ENCODE measurements around the gene BRMS1L. TPM values are rescaled to one million over a fixed set of nuclear protein-coding genes. Genes with fewer than 3 reads are reported as not detected.
"Not testable (repeated sequence)": the region's sequence is repeated elsewhere in the genome, so short reads cannot be mapped to it uniquely, and the experiment has no call there.

Gene BRMS1L, protein sequence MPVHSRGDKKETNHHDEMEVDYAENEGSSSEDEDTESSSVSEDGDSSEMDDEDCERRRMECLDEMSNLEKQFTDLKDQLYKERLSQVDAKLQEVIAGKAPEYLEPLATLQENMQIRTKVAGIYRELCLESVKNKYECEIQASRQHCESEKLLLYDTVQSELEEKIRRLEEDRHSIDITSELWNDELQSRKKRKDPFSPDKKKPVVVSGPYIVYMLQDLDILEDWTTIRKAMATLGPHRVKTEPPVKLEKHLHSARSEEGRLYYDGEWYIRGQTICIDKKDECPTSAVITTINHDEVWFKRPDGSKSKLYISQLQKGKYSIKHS
- 1 to 10 TPM; 5.4 to 7.7 TPM for total RNA-seq

DNA sequence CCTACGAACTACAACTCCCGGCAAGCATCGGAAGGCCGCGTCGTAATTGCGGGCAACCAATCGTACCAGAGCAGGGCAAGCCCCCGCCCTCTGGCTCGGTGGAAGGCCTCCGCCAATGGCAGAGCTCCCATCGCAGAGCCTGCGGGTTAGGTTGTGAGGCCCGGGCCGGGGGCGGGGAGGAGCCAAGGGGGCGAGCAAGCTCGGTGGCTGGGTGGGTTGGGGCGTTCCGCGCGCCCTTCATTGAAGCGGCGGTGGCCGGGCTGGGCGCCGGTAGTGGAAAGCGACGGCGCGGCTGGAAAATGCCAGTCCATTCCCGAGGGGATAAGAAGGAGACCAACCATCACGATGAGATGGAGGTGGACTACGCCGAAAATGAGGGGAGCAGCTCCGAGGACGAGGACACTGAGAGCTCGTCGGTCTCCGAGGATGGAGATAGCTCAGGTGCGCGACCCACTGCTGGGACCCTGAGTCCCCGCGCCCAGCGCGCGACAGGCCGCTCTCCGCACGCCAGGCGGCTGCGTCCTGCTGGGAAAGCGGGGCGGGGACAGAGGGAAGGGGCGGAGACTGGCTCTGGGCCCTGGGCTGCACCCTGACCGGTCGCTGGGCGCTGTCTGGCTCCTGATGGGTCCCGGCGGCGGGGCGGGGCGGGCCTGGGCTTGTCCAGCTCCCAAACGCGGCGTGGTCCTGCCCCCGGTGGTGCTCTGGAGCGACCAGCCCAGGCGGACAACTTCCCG lies at the start of gene BRMS1L:
BRMS1L (plus strand) TSS at position 121 of the 734 bp plus-strand sequence; CDS start at position 300, 179 bp downstream.
- H3K4me3 Mint-ChIP-seq: peak within 1 kb of the TSS; percentile 91
- peak within 1 kb of the TSS; percentile 82 for H3K27ac Mint-ChIP-seq
- ATAC-seq (replicated peaks): peak; percentile 97
- H3K27me3 Mint-ChIP-seq: no peaks in the 10 kb centered on the region
- H3K4me1 Mint-ChIP-seq: peaks cover 9% of the 10 kb centered on the region
- no peaks in the 10 kb centered on the region for H3K9me3 Mint-ChIP-seq
- peaks cover 3% of the 10 kb centered on the region for H3K36me3 Mint-ChIP-seq (ENCODE audit: low read depth)

DNA sequence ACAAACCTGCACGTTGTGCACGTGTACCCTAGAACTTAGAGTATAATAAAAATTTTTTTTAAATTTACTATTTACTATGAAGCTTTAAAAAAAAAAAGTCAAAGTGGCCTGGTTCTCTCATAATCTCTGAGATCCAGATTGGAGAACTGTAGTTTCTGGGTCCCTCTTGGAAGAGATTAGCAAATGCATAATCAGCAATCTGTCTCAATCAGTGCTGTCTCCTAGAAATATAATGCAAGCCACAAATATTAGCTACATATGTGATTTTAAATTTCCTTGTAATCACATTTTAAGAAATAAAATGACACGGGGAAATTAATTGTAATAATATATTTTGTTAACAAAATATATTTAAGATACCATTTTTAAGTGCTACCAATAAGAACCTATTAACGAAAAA lies 49.3 kb upstream of the BRMS1L start:
- ATAC-seq (replicated peaks): no peak
- H3K4me3 Mint-ChIP-seq: no peak overlapping the region
- no peak overlapping the region for H3K27ac Mint-ChIP-seq
- no peaks in the 10 kb centered on the region for H3K9me3 Mint-ChIP-seq
- H3K4me1 Mint-ChIP-seq: peaks cover 4% of the 10 kb centered on the region
- H3K27me3 Mint-ChIP-seq: no peaks in the 10 kb centered on the region
- H3K36me3 Mint-ChIP-seq (ENCODE audit: low read depth): peaks cover 23% of the 10 kb centered on the region

DNA sequence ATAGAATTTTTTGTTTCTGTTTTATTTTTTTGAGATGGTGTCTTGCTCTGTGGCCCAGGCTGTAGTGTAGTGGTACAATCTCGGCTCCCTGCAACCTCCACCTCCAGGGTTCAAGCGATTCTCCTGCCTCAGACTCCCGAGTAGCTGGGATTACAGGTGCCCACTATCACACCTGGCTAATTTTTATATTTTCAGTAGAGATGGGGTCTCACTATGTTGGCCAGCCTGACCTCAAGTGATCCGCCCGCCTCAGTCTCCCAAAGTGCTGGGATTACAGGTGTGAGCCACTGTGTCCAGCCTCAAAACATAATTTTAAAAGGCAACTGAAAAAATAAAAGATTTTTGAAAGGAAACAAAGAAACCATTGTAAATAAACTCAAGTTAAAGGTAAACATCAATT lies 48.6 kb upstream of the BRMS1L start:
- not testable (repeated sequence) for H3K4me1 Mint-ChIP-seq; H3K4me3 Mint-ChIP-seq; H3K27ac Mint-ChIP-seq; H3K27me3 Mint-ChIP-seq; H3K9me3 Mint-ChIP-seq; ATAC-seq (replicated peaks)
- peaks cover 23% of the 10 kb centered on the region for H3K36me3 Mint-ChIP-seq (ENCODE audit: low read depth)

DNA sequence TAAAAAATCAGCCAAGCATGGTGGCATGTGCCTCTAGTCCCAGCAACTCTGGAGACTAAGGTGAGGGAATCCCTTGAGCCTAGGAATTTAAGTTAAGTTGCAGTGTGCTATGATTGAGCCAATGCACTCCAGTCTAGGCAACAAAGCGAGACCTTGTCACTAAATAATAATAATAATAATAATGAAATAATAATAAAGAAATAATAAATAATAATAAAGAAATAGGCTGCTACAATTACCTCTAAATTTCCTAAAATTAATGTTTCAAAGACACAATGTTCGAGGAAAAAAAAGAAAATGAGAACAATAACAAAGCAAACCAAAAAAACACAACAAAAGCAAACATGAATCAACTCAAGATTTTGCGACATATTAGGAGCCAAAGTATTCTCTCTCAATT lies 46.8 kb upstream of the BRMS1L start:
- no peak overlapping the region for H3K27ac Mint-ChIP-seq
- H3K36me3 Mint-ChIP-seq (ENCODE audit: low read depth): peaks cover 14% of the 10 kb centered on the region
- H3K27me3 Mint-ChIP-seq: no peaks in the 10 kb centered on the region
- ATAC-seq (replicated peaks): no peak
- no peaks in the 10 kb centered on the region for H3K9me3 Mint-ChIP-seq
- H3K4me1 Mint-ChIP-seq: peaks cover 7% of the 10 kb centered on the region
- no peak overlapping the region for H3K4me3 Mint-ChIP-seq

DNA sequence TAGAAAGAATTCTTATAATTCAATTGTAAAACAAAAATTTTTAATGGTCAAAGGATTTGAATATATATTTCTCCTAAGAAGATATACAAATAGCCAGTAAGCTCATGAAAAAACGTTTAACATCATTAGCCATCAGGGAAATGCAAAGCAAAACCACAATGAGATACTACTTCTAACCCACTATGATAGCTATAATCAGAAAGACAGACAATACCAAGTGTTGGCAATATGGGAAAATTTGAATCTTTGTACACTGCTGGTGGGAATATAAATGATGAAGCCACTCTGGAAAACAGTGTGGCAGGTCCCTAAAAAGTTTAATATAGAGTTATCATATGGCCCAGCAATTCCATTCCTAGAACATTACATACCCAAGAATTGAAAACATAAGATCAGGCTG lies 42.4 kb upstream of the BRMS1L start:
- no peaks in the 10 kb centered on the region for H3K9me3 Mint-ChIP-seq
- peaks cover 24% of the 10 kb centered on the region for H3K4me1 Mint-ChIP-seq
- H3K27ac Mint-ChIP-seq: no peak overlapping the region
- H3K36me3 Mint-ChIP-seq (ENCODE audit: low read depth): no peaks in the 10 kb centered on the region
- H3K27me3 Mint-ChIP-seq: no peaks in the 10 kb centered on the region
- H3K4me3 Mint-ChIP-seq: no peak overlapping the region
- ATAC-seq (replicated peaks): no peak

DNA sequence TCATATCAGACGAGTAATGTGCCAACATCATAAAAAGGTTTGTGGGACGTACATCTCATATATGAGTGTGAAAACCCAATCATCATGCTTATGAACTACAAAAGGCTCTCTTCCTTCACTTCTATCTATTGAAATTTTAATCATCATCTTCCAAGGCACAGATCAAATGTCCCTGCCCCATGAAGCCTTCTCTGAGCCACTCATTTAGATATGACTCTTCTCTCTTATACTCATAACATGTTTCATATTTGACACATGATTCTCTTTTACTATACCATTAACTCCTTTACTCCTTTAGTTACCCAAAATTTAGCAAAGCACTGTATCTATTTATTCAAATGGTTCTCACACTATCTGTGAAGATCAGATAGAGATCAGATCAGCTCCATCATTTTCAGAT lies 39.3 kb upstream of the BRMS1L start:
- peaks cover 19% of the 10 kb centered on the region for H3K36me3 Mint-ChIP-seq (ENCODE audit: low read depth)
- H3K27ac Mint-ChIP-seq: peak overlapping the region; percentile 1
- no peaks in the 10 kb centered on the region for H3K27me3 Mint-ChIP-seq
- no peaks in the 10 kb centered on the region for H3K9me3 Mint-ChIP-seq
- peaks cover 35% of the 10 kb centered on the region for H3K4me1 Mint-ChIP-seq
- H3K4me3 Mint-ChIP-seq: no peak overlapping the region
- ATAC-seq (replicated peaks): peak; percentile 91

DNA sequence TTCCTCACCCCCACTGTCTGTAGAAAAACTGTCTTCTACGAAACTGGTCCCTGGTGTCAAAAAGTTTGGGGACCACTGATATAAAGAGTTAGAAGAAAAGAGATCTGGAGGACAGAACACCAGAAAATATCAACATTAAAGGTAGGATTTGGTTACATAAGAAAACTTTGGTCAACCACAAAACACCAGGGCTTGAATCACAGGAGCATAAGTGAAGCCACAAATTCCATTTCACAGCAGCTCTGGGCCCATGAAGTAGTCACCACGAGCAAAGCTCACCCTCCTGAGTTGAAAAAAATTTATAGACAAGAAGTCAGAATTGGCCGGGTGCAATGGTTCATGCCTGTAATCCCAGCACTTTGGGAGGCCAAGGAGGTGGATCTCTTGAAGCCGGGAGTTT lies 36.5 kb upstream of the BRMS1L start:
- peaks cover 25% of the 10 kb centered on the region for H3K4me1 Mint-ChIP-seq
- no peaks in the 10 kb centered on the region for H3K27me3 Mint-ChIP-seq
- H3K9me3 Mint-ChIP-seq: no peaks in the 10 kb centered on the region
- H3K4me3 Mint-ChIP-seq: no peak overlapping the region
- no peak overlapping the region for H3K27ac Mint-ChIP-seq
- H3K36me3 Mint-ChIP-seq (ENCODE audit: low read depth): peaks cover 19% of the 10 kb centered on the region
- peak; percentile 69 for ATAC-seq (replicated peaks)

DNA sequence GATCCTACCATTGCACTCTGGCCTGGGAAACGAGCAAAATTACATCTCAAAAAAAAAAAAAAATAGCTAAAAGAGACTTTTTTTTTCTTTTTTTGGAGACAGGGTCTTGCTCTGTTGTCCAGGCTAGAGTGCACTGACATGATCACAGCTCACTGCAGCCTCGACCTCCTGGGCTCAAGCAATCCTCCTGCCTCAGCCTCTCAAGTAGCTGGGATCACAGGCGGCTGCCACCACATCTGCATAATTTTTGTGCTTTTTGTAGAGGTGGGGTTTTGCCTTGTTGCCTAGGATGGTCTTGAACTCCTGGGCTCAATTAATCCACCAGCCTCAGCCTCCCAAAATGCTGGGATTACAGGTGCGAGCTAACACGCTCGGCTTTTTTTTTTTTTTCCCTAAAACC lies 28.3 kb upstream of the BRMS1L start:
- H3K4me1 Mint-ChIP-seq: peaks cover 24% of the 10 kb centered on the region
- H3K9me3 Mint-ChIP-seq: no peaks in the 10 kb centered on the region
- no peak for ATAC-seq (replicated peaks)
- H3K36me3 Mint-ChIP-seq (ENCODE audit: low read depth): peaks cover 8% of the 10 kb centered on the region
- no peaks in the 10 kb centered on the region for H3K27me3 Mint-ChIP-seq
- H3K27ac Mint-ChIP-seq: no peak overlapping the region
- H3K4me3 Mint-ChIP-seq: no peak overlapping the region

DNA sequence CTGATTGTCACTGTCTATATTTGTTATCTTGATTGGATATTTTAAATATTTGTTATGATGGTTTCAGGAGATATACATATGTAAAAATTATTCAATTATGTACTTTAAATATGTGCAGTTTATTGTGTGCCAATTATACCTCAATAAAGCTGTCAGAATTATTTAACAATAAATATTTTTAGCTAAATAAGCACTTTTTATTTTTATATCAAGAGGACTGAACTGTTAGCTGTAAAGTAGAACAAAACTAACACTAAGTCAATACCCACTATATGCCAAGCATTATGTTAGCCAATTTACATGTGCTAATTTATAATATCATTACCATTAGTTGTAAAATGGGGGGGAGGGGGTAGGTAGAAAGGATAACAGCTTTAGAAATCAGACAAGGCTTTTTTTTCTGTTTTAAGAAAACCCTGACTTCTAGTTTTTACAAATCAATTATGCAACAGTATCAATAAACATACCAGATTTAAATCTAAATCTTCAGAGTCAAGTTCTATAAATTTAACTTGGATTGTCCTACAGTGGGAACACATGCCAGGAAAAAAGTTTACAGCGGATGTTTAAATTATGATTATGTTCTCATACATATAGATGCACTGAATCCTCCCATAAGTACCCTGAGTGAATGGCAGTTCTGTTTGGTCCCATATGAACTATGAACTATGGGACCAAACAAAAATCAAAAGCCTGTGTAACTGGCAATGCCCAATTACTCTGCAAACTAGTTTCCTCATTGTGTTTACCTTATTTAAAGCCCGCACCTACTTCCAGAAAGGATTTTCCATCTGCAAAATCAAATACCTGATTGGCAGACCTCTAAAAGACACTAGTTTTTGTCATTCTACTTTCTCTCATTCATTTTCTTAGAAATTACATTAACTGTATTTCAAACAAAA lies 19.9 kb upstream of the BRMS1L start:
- Mint-ChIP-seq H3K9me3 (no peaks in the 10 kb centered on the region), H3K27me3 (no peaks in the 10 kb centered on the region), H3K4me3 (peak overlapping the region; percentile 99), H3K4me1 (peaks cover 9% of the 10 kb centered on the region), H3K36me3 (ENCODE audit: low read depth) (peaks cover 22% of the 10 kb centered on the region), H3K27ac (peak overlapping the region; percentile 90)
- ATAC-seq (replicated peaks): no peak

DNA sequence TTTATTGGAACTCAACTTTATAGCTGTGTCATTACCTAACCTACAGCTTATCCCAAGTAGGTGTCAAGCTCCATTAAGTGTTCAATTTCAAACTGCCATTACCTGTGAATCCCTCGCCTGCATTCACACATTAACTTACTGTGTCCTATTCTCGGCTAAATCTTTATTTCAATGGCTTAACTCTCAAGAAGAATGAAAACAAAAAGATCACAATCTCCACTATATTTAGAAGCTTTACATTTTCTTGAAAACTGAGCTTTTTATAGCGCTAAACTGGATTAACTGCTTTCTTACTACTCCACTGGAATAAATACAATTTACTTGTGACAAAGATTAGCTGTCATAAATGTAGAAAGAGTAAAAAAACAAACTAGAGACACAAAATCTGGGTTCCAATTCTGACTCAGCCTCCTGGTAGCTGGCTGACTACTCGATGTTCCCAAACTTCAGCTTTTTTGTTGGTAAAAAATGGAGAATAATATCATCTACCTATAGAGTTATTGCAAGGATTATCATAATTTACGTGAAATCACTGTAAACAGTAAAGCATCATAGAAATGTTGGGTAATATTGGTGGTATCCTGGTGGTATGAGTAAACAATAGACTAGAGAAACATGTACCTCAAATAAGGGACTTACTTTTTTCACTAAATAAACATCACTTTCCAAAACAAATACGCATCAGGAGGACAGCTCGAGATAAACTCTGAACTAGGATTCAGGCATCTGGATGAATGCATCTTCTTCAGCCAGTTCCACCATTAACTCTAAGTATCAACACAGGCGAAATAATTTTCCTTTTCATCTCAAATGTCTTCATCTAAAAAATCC lies 18.8 kb upstream of the BRMS1L start:
- Mint-ChIP-seq H3K4me1 (peaks cover 9% of the 10 kb centered on the region), H3K9me3 (no peaks in the 10 kb centered on the region), H3K27me3 (no peaks in the 10 kb centered on the region), H3K27ac (peak overlapping the region; percentile 90), H3K36me3 (ENCODE audit: low read depth) (peaks cover 22% of the 10 kb centered on the region), H3K4me3 (peak overlapping the region; percentile 99)
- no peak for ATAC-seq (replicated peaks)

DNA sequence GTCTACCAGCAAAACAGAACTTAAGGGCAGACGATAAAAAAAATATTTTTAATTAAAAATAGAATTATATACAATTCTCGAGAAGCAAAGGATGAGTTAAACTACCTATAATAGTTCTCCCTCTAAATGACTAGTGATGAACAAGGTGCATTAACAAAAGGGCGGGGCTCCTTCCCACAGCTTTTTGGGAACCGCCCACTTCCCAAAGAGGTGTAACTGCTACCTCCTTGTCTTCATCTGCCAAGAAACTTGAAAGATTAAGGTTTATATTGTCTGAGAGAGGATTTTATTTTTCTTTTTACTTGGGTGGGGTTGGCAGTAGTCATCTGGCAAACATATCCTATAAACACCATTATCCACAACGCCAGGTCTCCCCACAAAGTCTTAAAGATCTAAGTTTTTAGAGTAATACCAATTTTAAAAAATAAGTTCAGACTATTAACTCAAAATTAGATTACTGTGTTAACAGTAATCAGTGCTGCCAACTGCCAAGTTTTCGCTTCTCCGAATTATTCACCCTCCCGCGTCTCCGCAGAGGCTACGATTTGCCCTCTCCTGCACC lies 18.0 kb upstream of the BRMS1L start:
- Mint-ChIP-seq H3K9me3 (no peaks in the 10 kb centered on the region), H3K27me3 (no peaks in the 10 kb centered on the region), H3K4me3 (peak overlapping the region; percentile 99), H3K4me1 (peaks cover 9% of the 10 kb centered on the region), H3K27ac (peak overlapping the region; percentile 90), H3K36me3 (ENCODE audit: low read depth) (peaks cover 16% of the 10 kb centered on the region)
- ATAC-seq (replicated peaks): peak; percentile 18

DNA sequence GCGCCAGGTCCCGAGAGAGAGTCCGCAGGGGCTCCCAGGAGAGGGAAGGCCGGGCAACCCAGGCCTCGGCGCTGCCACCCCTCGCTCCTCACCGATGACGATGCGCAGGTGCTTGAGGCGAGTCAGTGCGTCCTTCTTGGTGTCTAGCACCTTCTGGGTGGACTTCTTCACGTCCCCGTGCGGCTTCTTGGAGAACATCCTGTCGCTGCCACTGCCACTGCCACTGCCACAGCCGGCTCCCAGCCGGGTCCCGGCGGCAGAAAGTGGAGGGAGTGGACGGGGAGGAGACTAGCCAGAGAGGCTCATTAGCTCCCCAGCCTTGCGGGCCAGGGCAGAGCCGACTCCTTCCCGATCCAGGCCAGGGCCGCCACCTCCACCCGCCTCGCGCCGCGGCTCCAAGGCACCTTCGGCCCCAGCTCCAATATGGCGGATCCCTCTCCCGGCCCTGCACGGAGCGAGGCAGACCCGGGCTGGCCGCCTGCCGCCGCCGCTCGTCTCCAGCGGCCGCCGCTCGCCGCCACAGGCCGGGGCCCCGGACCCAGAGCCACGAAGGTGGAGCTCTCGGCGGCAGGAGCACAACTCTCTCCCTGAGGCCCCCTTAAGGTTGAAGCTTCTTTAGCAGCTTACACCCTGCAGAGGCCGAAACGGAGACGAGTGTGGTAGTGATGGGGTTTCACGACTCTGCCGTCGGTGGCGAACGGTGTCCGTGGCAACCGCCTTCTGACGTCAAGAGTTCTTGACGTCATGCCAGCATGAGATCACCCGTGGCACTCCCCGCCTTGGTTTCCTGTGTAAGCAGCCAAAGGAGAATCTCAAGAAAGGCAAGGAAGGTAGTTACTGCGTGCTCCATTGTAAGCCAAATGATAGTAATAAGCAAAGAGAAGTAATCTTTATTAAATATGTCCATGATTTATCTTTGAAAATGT lies 17.2 kb upstream of the BRMS1L start, which contains the start of gene RALGAPA1:
RALGAPA1 (minus strand) TSS at position 658 of the 926 bp plus-strand sequence; CDS start at position 198, 460 bp downstream.
- Mint-ChIP-seq H3K27ac (peak within 1 kb of the TSS; percentile 90), H3K36me3 (ENCODE audit: low read depth) (peaks cover 12% of the 10 kb centered on the region), H3K4me3 (peak within 1 kb of the TSS; percentile 99)
- not testable (repeated sequence) for H3K27me3 Mint-ChIP-seq, H3K9me3 Mint-ChIP-seq, H3K4me1 Mint-ChIP-seq
- peak; percentile 94 for ATAC-seq (replicated peaks)

DNA sequence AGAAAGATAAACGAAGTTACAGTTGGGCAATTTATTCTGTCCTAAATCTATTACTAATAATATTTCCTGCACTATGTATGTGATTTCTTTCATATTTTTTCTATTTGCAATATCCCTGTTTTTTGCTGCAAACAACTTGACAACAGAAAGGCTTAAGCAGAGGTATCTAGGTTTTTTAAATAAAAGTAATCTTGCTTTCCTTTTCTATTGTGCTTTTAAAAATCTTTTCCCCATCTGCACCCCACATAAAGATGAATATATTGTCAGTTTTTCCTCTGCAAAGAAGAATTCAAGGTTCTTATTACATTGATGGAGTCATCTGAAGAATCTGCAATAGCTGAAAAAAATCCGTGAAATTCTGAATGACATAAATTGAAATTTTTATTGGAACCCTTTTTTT lies 16.5 kb upstream of the BRMS1L start:
- H3K9me3 Mint-ChIP-seq: no peaks in the 10 kb centered on the region
- H3K27ac Mint-ChIP-seq: peak overlapping the region; percentile 75
- H3K36me3 Mint-ChIP-seq (ENCODE audit: low read depth): peaks cover 8% of the 10 kb centered on the region
- peak overlapping the region; percentile 99 for H3K4me3 Mint-ChIP-seq
- ATAC-seq (replicated peaks): no peak
- H3K27me3 Mint-ChIP-seq: no peaks in the 10 kb centered on the region
- peaks cover 9% of the 10 kb centered on the region for H3K4me1 Mint-ChIP-seq

Data from activated T-helper 17 cell treated with anti-CD3 and anti-CD28 coated beads, Interleukin-2, amount 50 U/mL, for 72 hours (primary cell).